Effector memory CD4-positive, alpha-beta T cell (primary cell): ENCODE measurements around the gene SGCA.

Experiments used
- DNase-seq, 3 donors: peaks; one replicate each; pipeline ENCODE4 v3.0.0-alpha.2; 2020
- H3K27ac ChIP-seq: 2 replicates; pipeline ENCODE4 v1.7.0; 2013; ENCODE audit warnings: mild to moderate bottlenecking, low read length, moderate library complexity; ENCODE audit not compliant: insufficient read depth, poor library complexity, severe bottlenecking
- H3K27me3 ChIP-seq: replicated peaks from 2 replicates; pipeline ENCODE4 v1.7.0; 2013; ENCODE audit warnings: mild to moderate bottlenecking, low read length; ENCODE audit not compliant: insufficient read depth, control insufficient read depth, poor library complexity, severe bottlenecking
- H3K36me3 ChIP-seq: 2 replicates; pipeline ENCODE4 v1.7.0; 2013; ENCODE audit warnings: mild to moderate bottlenecking, low read length, moderate library complexity; ENCODE audit not compliant: control insufficient read depth, insufficient read depth
- H3K4me1 ChIP-seq: 2 replicates; pipeline ENCODE4 v1.7.0; 2013; ENCODE audit warnings: low read length, mild to moderate bottlenecking; ENCODE audit not compliant: control insufficient read depth, insufficient read depth, poor library complexity, severe bottlenecking
- H3K4me3 ChIP-seq: 2 replicates; pipeline ENCODE4 v1.7.0; 2013; ENCODE audit warnings: low read length, low read depth, mild to moderate bottlenecking; ENCODE audit not compliant: insufficient read depth, poor library complexity, severe bottlenecking
- H3K9me3 ChIP-seq: 2 replicates; pipeline ENCODE4 v1.7.0; 2013; ENCODE audit warnings: mild to moderate bottlenecking, low read length, moderate library complexity; ENCODE audit not compliant: control insufficient read depth

The SGCA gene

GRCh38 chr17:50209472-50210239, 43.9 kb downstream of the SGCA start:
- Histone ChIP-seq H3K27ac (no peak overlapping the region), H3K36me3 (no peaks in the 10 kb centered on the region), H3K9me3 (no peaks in the 10 kb centered on the region), H3K27me3 (peaks cover 18% of the 10 kb centered on the region), H3K4me1 (no peaks in the 10 kb centered on the region), H3K4me3 (no peak overlapping the region)
- no peak for DNase-seq

- DNase-seq: no peak
- no peak overlapping the region for H3K4me3 ChIP-seq
- H3K27ac ChIP-seq: no peak overlapping the region
- peaks cover 15% of the 10 kb centered on the region for H3K27me3 ChIP-seq
- H3K4me1 ChIP-seq: no peaks in the 10 kb centered on the region
- H3K9me3 ChIP-seq: no peaks in the 10 kb centered on the region
- H3K36me3 ChIP-seq: no peaks in the 10 kb centered on the region
Measured at GRCh38 chr17:50210240-50211225, 44.7 kb downstream of the SGCA start.

- DNase-seq: no peak
- peaks cover 8% of the 10 kb centered on the region for H3K27me3 ChIP-seq
- no peaks in the 10 kb centered on the region for H3K4me1 ChIP-seq
- no peaks in the 10 kb centered on the region for H3K9me3 ChIP-seq
- H3K36me3 ChIP-seq: no peaks in the 10 kb centered on the region
- no peak overlapping the region for H3K27ac ChIP-seq
- no peak overlapping the region for H3K4me3 ChIP-seq
Measured at GRCh38 chr17:50211249-50212120, 45.7 kb downstream of the SGCA start.

GRCh38 chr17:50212121-50212843, 46.5 kb downstream of the SGCA start:
- Histone ChIP-seq H3K27me3 (peaks cover 3% of the 10 kb centered on the region), H3K27ac (no peak overlapping the region)
- DNase-seq: no peak

GRCh38 chr17:50213026-50214022, 47.5 kb downstream of the SGCA start:
- Histone ChIP-seq H3K27ac (no peak overlapping the region), H3K9me3 (no peaks in the 10 kb centered on the region), H3K36me3 (no peaks in the 10 kb centered on the region), H3K4me3 (no peak overlapping the region), H3K27me3 (peaks cover 3% of the 10 kb centered on the region), H3K4me1 (no peaks in the 10 kb centered on the region)
- DNase-seq: peak in 1 of 3 donors; percentile 10

More at GRCh38 chr17:50212121-50212843, 46.5 kb downstream of the SGCA start:
- no peaks in the 10 kb centered on the region for H3K4me1 ChIP-seq
- no peaks in the 10 kb centered on the region for H3K9me3 ChIP-seq
- H3K4me3 ChIP-seq: no peak overlapping the region
- no peaks in the 10 kb centered on the region for H3K36me3 ChIP-seq

GRCh38 chr17:50214976-50215760, 49.4 kb downstream of the SGCA start:
- Histone ChIP-seq H3K27me3 (peaks cover 3% of the 10 kb centered on the region), H3K9me3 (no peaks in the 10 kb centered on the region), H3K27ac (no peak overlapping the region), H3K4me3 (no peak overlapping the region), H3K4me1 (no peaks in the 10 kb centered on the region), H3K36me3 (no peaks in the 10 kb centered on the region)
- DNase-seq: no peak

- H3K27me3 ChIP-seq: no peaks in the 10 kb centered on the region
- H3K4me3 ChIP-seq: no peak overlapping the region
- no peak overlapping the region for H3K27ac ChIP-seq
- no peaks in the 10 kb centered on the region for H3K36me3 ChIP-seq
- no peak for DNase-seq
- H3K4me1 ChIP-seq: no peaks in the 10 kb centered on the region
- H3K9me3 ChIP-seq: no peaks in the 10 kb centered on the region
Measured at GRCh38 chr17:50217591-50217990, 51.8 kb downstream of the SGCA start.

GRCh38 chr17:50218071-50218759, 52.4 kb downstream of the SGCA start:
- no peaks in the 10 kb centered on the region for H3K27me3 ChIP-seq
- no peak overlapping the region for H3K4me3 ChIP-seq
- H3K27ac ChIP-seq: no peak overlapping the region
- H3K9me3 ChIP-seq: no peaks in the 10 kb centered on the region
- H3K4me1 ChIP-seq: no peaks in the 10 kb centered on the region
- DNase-seq: no peak
- no peaks in the 10 kb centered on the region for H3K36me3 ChIP-seq
